HG03135 (cell line): ENCODE data around the gene SMC3.
"Not testable (repeated sequence)": the region's sequence is repeated elsewhere in the genome, so short reads cannot be mapped to it uniquely, and the experiment has no call there.

Experiments used
- ATAC-seq: cut with Tn5 transposase; IDR thresholded peaks from one replicate; pipeline ENCODE4 v1.9.1; 2021; ENCODE audit warnings: mild to moderate bottlenecking, moderate library complexity; ENCODE audit not compliant: unreplicated experiment

SMC3 gene

DNA sequence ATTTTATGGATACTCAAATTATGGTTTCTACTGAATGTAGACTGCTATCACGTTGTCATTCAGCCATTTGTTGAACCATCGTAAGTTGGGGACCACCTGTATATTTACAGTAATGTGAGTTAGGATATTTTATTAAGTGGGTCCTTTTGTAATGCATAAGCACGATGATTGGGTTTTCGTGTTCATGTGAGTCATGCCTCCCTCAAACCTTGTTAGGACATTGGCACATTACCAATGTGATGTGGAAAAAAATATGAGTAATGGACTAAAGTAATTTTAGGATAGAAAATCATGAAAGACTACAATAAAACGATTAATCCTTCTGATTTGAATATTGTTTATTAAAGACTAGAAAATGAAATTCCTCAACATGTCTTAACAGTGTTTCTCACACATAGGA, 8.7 kb downstream of the SMC3 start:
- no peak for ATAC-seq

DNA sequence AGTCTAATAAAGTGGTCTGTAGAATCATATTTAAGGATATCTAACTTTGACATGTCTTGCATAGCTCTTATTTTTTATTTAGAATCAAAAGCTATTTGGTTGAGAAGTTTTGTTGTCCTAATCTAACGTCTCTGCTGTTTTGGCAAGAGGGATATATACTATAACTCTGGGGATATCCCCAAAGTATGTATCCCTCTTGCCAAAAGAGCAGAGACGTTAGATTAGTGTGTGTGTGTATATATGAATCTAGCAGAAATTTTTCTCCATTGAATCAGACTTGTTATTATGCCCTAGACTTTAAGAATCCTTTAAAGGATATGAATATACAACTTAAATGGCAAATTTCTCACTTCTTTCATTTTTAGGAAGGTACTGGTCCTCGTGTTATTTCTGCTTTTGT, 9.6 kb downstream of the SMC3 start:
- ATAC-seq: no peak

DNA sequence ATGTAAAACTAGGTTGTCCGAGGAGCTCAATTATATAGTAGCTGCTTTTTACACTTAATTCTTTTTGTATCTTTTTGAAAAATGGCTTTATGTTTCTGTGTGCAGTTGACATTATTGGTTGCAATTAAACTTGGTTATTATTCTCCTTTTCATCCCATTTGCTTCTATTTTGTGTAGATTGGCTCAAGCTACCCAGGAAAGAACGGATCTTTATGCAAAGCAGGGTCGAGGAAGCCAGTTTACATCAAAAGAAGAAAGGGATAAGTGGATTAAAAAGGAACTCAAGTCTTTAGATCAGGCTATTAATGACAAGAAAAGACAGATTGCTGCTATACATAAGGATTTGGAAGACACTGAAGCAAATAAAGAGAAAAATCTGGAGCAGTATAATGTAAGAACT, 16.5 kb downstream of the SMC3 start:
- ATAC-seq: no peak

DNA sequence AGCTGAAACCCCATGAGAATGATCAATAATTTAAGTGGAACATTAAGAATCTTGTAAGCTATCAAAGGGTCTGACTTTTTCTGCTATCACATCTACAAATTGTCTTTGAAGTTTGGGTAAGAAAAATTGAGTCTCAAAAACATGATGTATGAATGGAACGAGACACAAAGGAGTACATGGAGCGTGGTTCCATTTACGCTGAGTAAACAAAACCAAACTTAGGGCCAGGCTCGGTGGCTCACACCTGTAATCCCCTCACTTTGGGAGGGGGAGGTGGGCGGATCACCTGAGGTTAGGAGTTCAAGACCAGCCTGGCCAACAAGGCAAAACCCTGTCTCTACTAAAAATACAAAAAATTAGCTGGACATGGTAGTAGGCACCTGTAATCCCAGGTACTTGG, 24.3 kb downstream of the SMC3 start:
- no peak for ATAC-seq

DNA sequence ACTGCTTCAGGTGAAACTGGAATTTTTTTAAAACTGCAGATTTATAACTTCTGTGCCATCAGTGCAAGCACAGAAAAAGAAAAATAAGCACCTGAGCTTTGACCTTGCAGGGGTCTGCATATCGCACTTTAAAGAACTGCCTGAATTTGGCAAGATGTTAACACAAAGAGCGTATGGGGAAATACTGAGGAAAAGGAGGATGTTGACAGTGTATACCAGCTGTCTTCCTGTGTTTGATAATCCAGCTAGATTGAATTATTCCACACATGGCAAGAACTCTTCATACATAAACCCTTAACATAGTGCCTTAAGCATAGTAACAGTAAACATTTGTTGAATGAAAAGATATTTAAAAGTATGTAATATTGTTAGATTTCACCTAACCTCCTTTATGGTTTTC, 30.0 kb downstream of the SMC3 start:
- no peak for ATAC-seq

DNA sequence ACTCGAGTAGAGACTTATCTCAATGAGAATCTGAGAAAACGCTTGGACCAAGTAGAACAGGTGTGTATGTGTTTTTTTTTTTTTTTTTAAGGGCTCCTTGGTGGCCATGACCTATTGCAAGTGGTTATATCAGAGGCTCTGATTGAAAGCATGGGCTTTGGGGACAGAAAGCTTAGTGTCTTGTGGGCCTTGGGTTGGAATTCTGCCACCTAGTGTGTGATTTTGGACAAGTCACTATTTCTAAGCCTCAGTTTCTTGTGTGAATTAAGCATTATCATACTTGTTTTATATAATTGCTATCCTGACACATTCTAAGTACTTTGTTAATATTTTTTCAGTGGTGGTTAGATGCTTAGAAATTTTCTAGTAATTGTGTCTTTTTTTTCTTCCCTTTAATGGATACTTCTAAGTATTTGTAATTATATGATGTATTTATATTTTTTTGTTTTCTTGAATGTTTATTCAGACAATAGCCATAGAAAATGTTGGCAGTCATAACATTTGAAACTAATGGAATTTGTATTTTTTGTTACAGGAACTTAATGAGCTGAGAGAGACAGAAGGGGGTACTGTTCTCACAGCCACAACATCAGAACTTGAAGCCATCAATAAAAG, 33.1 kb downstream of the SMC3 start:
- ATAC-seq: no peak

DNA sequence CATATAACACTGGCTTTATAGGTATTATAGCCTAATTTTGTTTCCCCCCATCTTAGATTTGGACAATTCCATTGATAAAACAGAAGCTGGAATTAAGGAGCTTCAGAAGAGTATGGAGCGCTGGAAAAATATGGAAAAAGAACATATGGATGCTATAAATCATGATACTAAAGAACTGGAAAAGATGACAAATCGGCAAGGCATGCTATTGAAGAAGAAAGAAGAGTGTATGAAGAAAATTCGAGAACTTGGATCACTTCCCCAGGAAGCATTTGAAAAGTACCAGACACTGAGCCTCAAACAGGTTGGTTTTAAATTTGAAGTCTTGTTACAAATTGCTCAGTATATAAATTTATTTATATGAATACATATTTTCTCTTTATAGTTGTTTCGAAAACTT, 34.1 kb downstream of the SMC3 start:
- ATAC-seq: no peak

DNA sequence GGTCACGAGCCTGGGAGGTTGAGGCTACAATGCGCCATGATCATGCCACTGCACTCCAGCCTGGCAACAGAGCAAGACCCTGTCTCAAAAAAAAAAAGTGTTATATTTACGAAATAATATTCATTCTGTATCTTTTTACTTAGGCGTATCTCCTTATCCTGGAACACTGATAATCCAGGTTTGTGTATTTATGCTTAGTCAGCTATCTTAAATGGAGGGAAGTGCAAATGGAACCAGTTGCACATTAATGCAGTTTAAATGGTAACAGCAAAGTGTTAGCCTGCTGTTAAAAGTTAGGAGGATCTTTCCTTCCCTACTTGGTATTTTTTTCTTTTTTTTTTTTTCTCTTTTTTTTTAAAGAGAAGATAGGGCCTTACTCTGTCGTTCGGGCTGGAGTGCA, 40.6 kb downstream of the SMC3 start:
- no peak for ATAC-seq

DNA sequence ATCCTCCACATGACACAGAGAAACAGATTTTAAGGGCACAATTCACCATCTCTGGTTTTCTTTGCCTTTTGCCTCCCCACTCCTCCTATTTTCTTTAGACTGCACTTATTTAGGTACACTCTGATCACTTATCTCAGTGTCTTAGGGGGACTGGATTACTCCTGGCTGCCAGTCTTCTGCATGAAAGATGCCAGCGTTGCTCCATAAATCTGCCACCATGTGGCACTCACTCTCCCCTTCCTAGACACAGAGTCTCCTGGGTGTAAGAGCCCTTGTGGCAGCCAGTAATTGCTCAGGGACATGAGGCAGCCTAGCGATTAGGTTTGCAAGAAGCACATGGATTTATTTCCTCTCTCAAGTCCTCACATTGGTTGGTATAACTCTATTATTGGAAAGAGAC, 42.1 kb downstream of the SMC3 start:
- no peak for ATAC-seq

DNA sequence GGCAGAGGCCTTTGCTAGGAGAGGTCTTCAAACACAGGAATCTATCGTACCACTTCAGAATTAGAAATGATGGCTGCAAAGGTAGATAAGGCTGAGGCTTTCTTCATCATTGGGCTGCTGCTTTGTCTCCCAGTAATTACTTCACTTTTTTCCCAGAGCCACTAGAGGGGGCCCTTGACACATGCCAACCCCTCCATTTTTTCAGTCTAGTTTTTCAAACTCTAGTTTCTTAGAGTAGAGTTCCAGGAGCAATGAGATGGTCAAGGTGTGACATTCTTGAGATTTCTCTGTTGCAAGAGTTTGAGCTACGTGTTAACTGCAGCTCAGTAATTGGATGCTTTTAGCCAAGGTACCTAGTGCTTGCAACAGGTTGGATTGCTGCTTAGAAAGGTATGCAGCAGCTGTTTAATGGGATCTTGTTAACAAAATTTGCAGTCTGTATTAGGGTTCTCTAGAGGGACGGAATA, 42.8 kb downstream of the SMC3 start:
- ATAC-seq: no peak

DNA sequence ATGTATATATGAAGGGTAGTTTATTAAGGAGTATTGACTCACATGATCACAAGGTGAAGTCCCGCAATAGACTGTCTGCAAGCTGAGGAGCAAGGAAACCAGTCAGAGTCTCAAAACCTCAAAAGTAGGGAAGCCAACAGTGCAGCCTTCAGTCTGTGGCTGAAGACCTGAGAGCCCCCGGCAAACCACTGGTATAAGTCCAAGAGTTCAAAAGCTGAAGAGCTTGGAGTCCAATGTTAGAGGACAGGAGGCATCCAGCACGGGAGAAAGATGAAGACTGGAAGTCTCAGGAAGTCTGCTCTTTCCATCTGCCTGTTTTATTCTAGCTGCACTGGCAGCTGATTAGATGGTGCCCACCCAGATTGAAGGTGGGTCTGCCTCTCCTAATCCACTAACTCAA, 43.3 kb downstream of the SMC3 start:
- ATAC-seq: not testable (repeated sequence)

DNA sequence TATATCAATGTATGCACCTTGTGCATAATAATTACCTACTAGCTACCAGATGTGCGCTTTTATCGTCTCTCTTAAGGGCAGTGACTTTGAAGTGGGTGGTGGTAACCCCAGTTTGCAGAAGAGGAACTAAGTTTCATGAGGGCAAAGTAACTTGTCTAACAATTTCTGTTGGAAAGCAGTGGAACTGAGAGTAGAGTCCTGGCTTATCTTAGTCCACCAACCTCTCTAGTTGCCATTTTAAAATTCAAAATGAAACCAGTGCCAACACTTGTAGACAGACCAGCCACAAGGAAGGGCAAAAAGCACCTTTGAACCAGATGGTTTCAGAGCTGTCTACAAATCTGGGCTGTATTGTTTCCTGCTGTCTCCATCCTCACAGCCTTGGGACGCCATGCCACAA, 44.6 kb downstream of the SMC3 start:
- no peak for ATAC-seq

DNA sequence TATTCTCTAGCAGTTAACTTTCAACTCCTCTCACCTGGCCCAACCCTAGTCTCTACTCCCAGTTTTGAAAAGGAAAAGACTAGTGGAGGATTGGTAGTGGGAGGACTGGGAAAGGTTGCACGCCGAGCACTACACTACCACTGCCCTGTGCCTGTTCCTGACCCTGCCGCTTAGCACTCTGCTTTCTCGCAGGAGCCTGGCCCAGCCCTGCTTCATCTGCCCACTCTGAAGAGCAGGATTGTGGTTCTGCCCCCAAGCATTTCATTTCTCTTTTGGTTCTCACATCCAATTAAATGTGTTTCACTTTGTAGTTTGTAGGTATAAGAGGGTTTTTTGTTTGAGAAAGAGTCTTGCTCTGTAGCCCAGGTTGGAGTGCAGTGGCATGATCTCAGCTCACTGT, 45.1 kb downstream of the SMC3 start:
- ATAC-seq: no peak

DNA sequence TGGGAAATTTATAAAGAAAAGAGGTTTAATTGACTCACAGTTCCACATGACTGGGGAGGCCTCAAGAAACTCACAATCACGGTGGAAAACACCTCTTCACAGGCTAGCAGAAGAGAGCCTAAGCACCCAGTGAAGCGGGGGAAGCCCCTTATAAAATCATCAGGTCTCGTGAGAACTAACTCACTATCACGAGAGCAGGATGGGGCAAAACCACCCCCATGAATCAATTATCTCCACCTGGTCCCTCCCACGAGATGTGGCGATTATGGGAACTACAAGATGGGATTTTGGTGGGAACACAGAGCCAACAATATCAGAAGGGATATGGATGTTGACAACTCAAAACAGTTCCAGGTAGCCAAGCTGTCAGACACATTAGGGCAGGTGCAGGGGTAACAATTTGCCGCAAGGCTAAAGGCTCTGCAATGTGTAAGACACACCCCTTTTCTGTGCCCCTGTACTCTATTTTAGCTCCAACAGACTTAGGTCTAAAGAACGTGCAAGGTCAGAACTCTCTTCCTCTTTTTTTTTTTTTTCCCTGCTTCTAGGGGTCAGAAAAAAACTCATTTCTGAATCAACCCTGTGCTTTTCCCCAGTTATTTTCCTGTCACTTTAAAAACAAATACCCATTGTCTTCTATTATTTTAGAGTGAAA, 46.0 kb downstream of the SMC3 start:
- ATAC-seq: no peak

DNA sequence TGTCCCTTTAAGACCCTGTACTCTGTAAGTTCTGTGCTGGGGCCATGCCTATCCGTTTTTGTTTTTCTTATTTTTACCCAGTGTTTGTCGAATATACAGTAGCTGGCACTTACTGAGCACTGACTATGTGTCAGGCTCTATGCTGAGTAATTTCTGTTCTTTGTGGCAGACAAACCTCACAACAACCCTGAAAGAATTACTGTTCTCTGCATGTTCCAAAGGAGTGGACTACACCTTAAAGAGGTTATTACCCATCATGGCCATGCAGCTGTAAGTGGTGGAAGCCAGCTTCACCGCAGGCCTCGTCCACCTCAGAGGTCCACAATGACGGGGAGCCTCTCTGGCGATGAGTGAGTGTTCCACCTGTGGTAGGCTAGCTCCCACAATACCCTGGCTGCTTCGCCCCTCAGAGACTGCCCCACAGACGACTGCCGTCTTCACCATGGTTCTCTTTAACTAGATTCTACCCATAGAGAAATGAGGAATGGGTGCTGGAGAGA, 46.6 kb downstream of the SMC3 start:
- no peak for ATAC-seq

DNA sequence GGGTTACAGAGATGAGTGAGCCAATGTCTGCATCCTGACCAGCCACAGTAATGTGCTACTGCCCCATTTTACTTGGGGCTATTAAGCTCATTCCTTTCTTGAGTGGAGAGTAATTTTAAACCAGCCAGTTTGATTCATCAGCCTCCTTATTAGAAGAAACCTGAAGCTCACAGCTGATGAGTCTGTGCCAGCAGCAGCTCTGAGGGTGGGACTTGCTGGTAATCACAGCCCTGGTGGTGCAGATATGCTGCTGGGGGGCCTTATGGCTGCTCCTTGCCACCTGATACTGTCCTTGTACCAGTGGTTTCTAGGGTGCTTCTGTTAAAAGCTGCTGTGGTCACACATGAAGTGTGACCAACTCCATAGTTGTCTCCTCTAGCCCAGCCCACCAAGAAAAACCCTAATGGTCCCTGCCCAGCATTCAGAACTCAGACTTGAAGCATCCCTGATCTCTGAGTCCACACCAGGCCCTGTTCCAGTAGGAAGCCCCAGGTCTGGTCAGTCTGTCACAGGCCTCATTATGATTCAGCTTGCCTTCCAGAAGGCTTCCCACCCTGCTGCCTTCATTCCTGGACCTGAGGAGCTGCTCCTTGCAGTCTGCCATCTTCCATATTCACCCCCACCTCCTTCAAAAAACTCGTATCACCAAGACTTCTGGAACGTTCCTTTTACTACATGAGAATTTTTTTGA, 47.7 kb downstream of the SMC3 start:
- ATAC-seq: no peak

DNA sequence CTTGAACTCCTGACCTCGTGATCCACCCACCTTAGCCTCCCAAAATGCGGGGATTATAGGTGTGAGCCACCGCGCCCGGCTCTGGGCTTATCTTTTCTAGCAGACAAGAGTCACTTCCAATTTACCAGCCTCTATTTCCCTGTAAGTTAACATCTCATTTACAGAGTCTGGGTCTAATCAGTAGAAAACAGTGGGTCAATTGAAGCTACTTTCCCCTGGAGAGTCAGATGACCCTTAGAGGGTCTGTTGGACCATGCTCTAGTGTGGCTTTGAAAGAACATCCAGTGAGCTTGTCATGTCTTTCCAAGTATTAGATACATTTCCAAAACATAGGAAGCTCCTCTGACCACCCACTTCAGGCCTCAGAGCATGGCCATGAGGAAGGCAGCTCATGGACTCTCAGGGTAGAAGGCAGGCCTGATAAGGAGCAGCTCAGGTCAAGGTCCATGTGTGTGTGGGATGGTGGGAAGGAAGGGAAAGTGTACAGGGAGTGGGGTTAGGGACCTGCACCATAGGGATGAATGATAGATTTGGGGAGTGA, 49.1 kb downstream of the SMC3 start:
- ATAC-seq: no peak

DNA sequence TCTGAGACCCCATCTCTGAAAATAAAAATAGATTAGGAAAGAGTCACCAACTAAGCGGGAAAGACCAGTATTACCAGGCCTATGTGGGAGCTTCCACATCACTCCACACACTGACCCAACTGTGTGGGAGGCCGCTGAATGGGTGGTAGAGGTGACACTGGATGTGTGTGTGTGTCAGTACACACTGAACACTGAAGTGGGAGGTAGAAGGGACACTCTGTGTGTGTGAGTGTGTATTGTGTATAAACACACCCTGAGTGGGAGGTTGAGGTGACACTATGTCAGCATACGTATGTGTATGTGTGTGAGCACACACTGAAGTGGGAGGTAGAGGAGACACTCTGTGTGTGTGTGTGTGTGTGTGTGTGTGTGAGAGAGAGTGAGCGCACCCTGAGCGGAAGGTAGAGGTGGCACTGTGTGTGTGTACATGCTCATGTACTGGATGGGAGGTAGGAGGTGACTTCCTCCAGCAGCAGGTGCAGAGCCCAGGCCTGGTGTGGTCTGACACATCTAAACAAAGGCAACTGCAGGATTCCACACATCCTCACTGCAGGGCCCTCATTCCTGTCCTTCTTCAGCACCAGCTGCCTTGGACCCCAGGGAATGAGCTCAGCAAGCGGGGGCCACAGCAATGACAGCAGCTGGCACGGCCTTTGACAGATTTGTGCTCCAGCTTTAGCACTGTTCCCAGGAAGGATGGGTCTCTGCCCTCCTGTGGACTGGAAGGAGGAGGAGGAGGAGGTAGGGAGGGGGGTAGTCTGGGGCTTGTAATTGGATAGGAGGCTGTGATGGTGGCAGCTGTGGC, 50.1 kb downstream of the SMC3 start:
- ATAC-seq: no peak

DNA sequence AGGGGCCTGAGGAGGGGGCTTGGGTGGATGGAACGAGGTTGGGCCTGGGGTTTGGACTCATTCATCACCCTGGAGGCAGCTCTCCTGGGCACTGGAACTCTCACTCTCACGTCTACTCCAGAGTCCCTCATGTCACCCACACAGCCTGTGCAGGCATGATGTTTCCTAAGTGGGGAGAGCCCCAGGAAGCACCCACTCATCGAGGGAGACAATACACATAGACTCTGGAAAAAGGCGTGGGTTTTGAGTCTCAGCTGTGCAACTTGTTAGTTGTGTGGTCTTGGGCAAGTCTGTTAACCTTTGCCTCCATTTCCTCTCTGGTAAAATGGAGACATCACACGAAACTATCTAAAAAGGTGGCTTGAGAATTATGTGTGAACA, 50.7 kb downstream of the SMC3 start:
- no peak for ATAC-seq

DNA sequence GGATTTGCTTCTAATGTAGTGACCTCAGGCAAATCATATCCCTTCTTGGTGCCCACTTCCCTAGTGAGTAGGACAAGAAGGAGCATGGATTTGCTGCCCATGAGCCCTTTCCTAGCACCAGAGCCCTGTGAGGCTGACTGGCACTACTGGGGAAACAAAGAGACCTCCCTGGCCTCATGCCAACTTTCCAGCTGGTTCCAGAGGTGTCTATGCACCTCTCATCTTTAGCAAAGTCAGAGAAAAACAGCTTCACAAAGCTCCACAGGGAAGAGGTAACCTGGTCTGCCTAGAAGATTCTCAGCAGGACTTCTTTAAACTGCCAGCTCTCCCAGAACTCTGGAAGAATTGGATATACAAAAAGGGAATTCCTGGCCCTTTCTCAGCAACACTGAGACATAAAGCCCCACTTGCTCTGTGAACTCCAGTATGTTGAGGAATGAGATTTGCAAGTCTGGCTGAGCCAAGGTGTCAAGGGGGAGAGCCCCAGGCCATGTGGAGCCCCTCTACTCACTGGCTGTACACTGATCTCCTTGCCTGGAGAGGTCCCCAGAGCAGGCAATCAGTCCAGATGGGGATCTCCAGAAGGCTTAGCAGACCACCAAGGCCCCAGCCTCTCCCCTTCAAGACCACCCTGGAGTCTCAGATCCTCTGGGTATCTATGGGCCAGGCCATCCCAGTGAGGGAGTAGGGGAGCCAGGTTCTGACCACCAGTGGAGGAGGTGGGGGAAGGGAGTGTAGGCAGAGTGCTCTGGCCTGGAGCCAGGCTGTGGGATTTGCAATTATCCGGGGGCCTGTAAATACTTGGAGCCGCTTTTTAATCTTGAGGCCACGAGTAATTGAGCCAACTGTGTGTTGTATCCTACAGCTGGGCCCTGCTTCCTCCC, 52.3 kb downstream of the SMC3 start:
- no peak for ATAC-seq
